Measurements from ENCODE around the gene CCDC13. TPM values are rescaled to one million over a fixed set of nuclear protein-coding genes. Genes with fewer than 3 reads are reported as not detected.

CCDC13 gene
- total RNA-seq, 2 experiments from 2014 or later = 0.42 to 0.52 TPM

- ChIA-PET POLR2A (interaction anchor here (0.7 kb wide), 1 partner anchor 238 kb away, joined by 5 read pairs; no protein-coding TSS in a partner anchor), CTCF (no interaction called here)
Observed at GRCh38 chr3:42801048-42801620, 28.1 kb upstream of the CCDC13 start.

GRCh38 chr3:42800251-42800650 is 27.2 kb upstream of the CCDC13 start:
- POLR2A ChIA-PET = interaction anchor here (0.7 kb wide), 1 partner anchor 237 kb away, joined by 5 read pairs; no protein-coding TSS in a partner anchor
- CTCF ChIA-PET = no interaction called here

GRCh38 chr3:42799376-42799775 is 26.3 kb upstream of the CCDC13 start:
- POLR2A ChIA-PET = no interaction called here
- CTCF ChIA-PET = no interaction called here

GRCh38 chr3:42796332-42796885 is 23.4 kb upstream of the CCDC13 start:
- CTCF ChIA-PET = no interaction called here
- POLR2A ChIA-PET = no interaction called here

- POLR2A ChIA-PET = no interaction called here
- CTCF ChIA-PET = no interaction called here
Observed at GRCh38 chr3:42795621-42796181, 22.6 kb upstream of the CCDC13 start.

- CTCF ChIA-PET = no interaction called here
- POLR2A ChIA-PET = no interaction called here
Observed at GRCh38 chr3:42790714-42791229, 17.7 kb upstream of the CCDC13 start.

GRCh38 chr3:42786631-42787030 is 13.6 kb upstream of the CCDC13 start:
- ChIA-PET CTCF (interaction anchor here (1.4 kb wide), 1 partner anchor 33 kb away, joined by 3 read pairs; no protein-coding TSS in a partner anchor), POLR2A (no interaction called here)

GRCh38 chr3:42786212-42786611 is 13.2 kb upstream of the CCDC13 start:
- CTCF ChIA-PET = no interaction called here
- POLR2A ChIA-PET = no interaction called here

- POLR2A ChIA-PET = no interaction called here
- CTCF ChIA-PET = no interaction called here
Observed at GRCh38 chr3:42780892-42781700, 8.0 kb upstream of the CCDC13 start.

- ChIA-PET POLR2A (no interaction called here), CTCF (interaction anchor here (0.6 to 1.8 kb wide), 5 partner anchors 30 to 177 kb away, joined by 3 to 7 read pairs (median 4); no protein-coding TSS in a partner anchor)
Observed at GRCh38 chr3:42780398-42780797, 7.3 kb upstream of the CCDC13 start.

GRCh38 chr3:42778644-42779043 is 5.6 kb upstream of the CCDC13 start:
- ChIA-PET POLR2A (no interaction called here), CTCF (interaction anchor here (0.7 to 1.8 kb wide), 2 partner anchors 31 to 518 kb away, joined by 3 to 4 read pairs; no protein-coding TSS in a partner anchor)

- ChIA-PET CTCF (no interaction called here), POLR2A (no interaction called here)
Observed at GRCh38 chr3:42773409-42773751, 327 bp upstream of the CCDC13 start.

- ChIA-PET CTCF (no interaction called here), POLR2A (no interaction called here)
Observed at GRCh38 chr3:42771271-42771670, 1.8 kb downstream of the CCDC13 start.

- ChIA-PET CTCF (interaction anchor here (0.6 kb wide), 1 partner anchor 91 kb away, joined by 3 read pairs; no protein-coding TSS in a partner anchor), POLR2A (interaction anchor here (0.8 kb wide), 1 partner anchor 178 kb away, joined by 3 read pairs; no protein-coding TSS in a partner anchor)
Observed at GRCh38 chr3:42769477-42770131, 3.4 kb downstream of the CCDC13 start.

GRCh38 chr3:42764561-42765295 is 8.3 kb downstream of the CCDC13 start:
- POLR2A ChIA-PET = no interaction called here
- CTCF ChIA-PET = no interaction called here

- POLR2A ChIA-PET = no interaction called here
- CTCF ChIA-PET = no interaction called here
Observed at GRCh38 chr3:42764115-42764514, 8.9 kb downstream of the CCDC13 start.

GRCh38 chr3:42763021-42763420 is 10.0 kb downstream of the CCDC13 start:
- POLR2A ChIA-PET = no interaction called here

GRCh38 chr3:42762046-42762724 is 10.9 kb downstream of the CCDC13 start:
- CTCF ChIA-PET = no interaction called here

More at GRCh38 chr3:42763021-42763420, 10.0 kb downstream of the CCDC13 start:
- CTCF ChIA-PET = no interaction called here

GRCh38 chr3:42758126-42758525 is 14.9 kb downstream of the CCDC13 start:
- POLR2A ChIA-PET = no interaction called here
- CTCF ChIA-PET = no interaction called here

More at GRCh38 chr3:42762046-42762724, 10.9 kb downstream of the CCDC13 start:
- POLR2A ChIA-PET = no interaction called here

All from activated CD8-positive, alpha-beta memory T cell treated with anti-CD3 and anti-CD28 coated beads for 36 hours (primary cell).